Measurements from ENCODE around the gene MAP3K19. TPM values are rescaled to one million over a fixed set of nuclear protein-coding genes. Genes with fewer than 3 reads are reported as not detected.
"Not testable (repeated sequence)": the region's sequence is repeated elsewhere in the genome, so short reads cannot be mapped to it uniquely, and the experiment has no call there.

The MAP3K19 gene
- polyA plus RNA-seq, 1 donor (not counting 4 experiments of a cell fraction or from before 2014, with no cell fraction given): not detected

DNA sequence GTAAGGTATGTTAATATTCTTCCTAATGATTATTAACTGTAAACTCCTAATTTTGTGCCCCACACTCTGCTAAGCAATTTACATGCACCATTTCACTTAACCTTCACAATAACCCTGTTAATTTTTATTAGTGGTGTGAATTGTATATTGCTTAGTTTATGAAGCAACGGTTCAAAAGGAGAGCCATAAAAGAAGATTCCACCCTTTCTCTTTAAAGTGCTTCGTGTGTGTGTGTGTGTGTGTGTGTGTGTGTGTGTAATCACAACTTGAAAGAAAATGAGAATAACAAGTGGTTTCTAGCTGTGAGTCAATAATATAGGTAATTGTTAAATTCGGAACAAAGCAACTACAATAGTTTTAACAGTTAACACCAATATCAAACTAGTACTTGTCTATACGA lies 68.0 kb downstream of the MAP3K19 start:
- no peaks in the 10 kb centered on the region for H3K9me1 ChIP-seq (ENCODE audit: control insufficient read depth, extremely low read depth, insufficient read depth, low read length)
- H3K4me2 ChIP-seq (ENCODE audit: control insufficient read depth, extremely low read depth, insufficient read depth, low read depth, low read length): no peak overlapping the region
- peaks cover 4% of the 10 kb centered on the region for H3K27me3 ChIP-seq (ENCODE audit: control insufficient read depth, extremely low read depth, insufficient read depth, low read length)
- FAIRE-seq (no peak), DNase-seq (ENCODE audit: low read depth, low spot score) (no peak)
- H3K4me1 ChIP-seq (ENCODE audit: control insufficient read depth, extremely low read depth, insufficient read depth, low read length): no peaks in the 10 kb centered on the region
- no peaks in the 10 kb centered on the region for H3K36me3 ChIP-seq (ENCODE audit: control insufficient read depth in 2 of 2, extremely low read depth in 1 of 2, insufficient read depth in 2 of 2, low read length in 2 of 2)
- no peak overlapping the region for H2AFZ ChIP-seq (ENCODE audit: control insufficient read depth, low read length)
- H3K9ac ChIP-seq (ENCODE audit: control insufficient read depth, extremely low read depth, insufficient read depth, low read length): no peak overlapping the region
- H3K4me3 ChIP-seq (ENCODE audit: control insufficient read depth in 2 of 3, extremely low read depth in 1 of 3, insufficient read depth in 2 of 3, low read depth in 1 of 3, low read length in 3 of 3): no peak overlapping the region
- no peaks in the 10 kb centered on the region for H3K9me3 ChIP-seq (ENCODE audit: control insufficient read depth, low read depth, low read length)
- no peaks in the 10 kb centered on the region for H4K20me1 ChIP-seq (ENCODE audit: control insufficient read depth, extremely low read depth, insufficient read depth, low read length)
- H3K27ac ChIP-seq (ENCODE audit: control insufficient read depth, insufficient read depth, low read length): no peak overlapping the region
- TF ChIP-seq EZH2 (IDR thresholded peaks at IDR 0.05; ENCODE audit: low read length): no peak
- TF ChIP-seq, protein P1, sequence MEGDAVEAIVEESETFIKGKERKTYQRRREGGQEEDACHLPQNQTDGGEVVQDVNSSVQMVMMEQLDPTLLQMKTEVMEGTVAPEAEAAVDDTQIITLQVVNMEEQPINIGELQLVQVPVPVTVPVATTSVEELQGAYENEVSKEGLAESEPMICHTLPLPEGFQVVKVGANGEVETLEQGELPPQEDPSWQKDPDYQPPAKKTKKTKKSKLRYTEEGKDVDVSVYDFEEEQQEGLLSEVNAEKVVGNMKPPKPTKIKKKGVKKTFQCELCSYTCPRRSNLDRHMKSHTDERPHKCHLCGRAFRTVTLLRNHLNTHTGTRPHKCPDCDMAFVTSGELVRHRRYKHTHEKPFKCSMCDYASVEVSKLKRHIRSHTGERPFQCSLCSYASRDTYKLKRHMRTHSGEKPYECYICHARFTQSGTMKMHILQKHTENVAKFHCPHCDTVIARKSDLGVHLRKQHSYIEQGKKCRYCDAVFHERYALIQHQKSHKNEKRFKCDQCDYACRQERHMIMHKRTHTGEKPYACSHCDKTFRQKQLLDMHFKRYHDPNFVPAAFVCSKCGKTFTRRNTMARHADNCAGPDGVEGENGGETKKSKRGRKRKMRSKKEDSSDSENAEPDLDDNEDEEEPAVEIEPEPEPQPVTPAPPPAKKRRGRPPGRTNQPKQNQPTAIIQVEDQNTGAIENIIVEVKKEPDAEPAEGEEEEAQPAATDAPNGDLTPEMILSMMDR (optimal IDR thresholded peaks at IDR 0.05 in 1 of 3, IDR thresholded peaks at IDR 0.05 in 1 of 3, conservative IDR thresholded peaks at IDR 0.05 in 1 of 3; ENCODE audit: extremely low read depth in 1 of 3, insufficient read depth in 2 of 3, low read length in 3 of 3): no peak
- H3K79me2 ChIP-seq (ENCODE audit: control insufficient read depth, insufficient read depth, low read length): no peaks in the 10 kb centered on the region
- dilution Hi-C loops (cut with MboI; ENCODE audit: extremely low pct_ligation_motif_present, low sequenced_read_pairs): no loop called here

DNA sequence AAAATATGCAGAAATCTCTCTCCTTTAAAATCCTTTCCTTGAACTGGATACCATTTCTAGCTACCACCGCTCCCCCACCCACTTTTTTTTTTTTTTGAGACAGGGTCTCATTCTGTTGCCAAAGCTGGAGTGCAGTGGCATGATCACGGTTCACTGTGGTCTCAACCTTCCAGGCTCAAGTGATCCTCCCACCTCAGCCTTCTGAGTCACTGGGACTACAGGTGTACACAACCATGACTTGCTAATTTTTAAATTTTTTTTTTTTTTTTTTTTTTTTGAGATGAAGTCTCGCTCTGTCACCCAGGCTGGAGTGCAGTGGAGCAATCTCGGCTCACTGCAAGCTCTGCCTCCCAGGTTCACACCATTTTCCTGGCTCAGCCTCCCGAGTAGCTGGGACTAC lies 70.1 kb downstream of the MAP3K19 start:
- H3K4me1 ChIP-seq (ENCODE audit: control insufficient read depth, extremely low read depth, insufficient read depth, low read length); FAIRE-seq; H3K9me1 ChIP-seq (ENCODE audit: control insufficient read depth, extremely low read depth, insufficient read depth, low read length); H3K27ac ChIP-seq (ENCODE audit: control insufficient read depth, insufficient read depth, low read length); H3K9me3 ChIP-seq (ENCODE audit: control insufficient read depth, low read depth, low read length); H3K27me3 ChIP-seq (ENCODE audit: control insufficient read depth, extremely low read depth, insufficient read depth, low read length); H3K4me3 ChIP-seq (ENCODE audit: control insufficient read depth in 2 of 3, extremely low read depth in 1 of 3, insufficient read depth in 2 of 3, low read depth in 1 of 3, low read length in 3 of 3); H3K79me2 ChIP-seq (ENCODE audit: control insufficient read depth, insufficient read depth, low read length); H3K9ac ChIP-seq (ENCODE audit: control insufficient read depth, extremely low read depth, insufficient read depth, low read length); H3K4me2 ChIP-seq (ENCODE audit: control insufficient read depth, extremely low read depth, insufficient read depth, low read depth, low read length); H2AFZ ChIP-seq (ENCODE audit: control insufficient read depth, low read length); H3K36me3 ChIP-seq (ENCODE audit: control insufficient read depth in 2 of 2, extremely low read depth in 1 of 2, insufficient read depth in 2 of 2, low read length in 2 of 2); DNase-seq (ENCODE audit: low read depth, low spot score); H4K20me1 ChIP-seq (ENCODE audit: control insufficient read depth, extremely low read depth, insufficient read depth, low read length); dilution Hi-C loops (cut with MboI; ENCODE audit: extremely low pct_ligation_motif_present, low sequenced_read_pairs): not testable (repeated sequence)

DNA sequence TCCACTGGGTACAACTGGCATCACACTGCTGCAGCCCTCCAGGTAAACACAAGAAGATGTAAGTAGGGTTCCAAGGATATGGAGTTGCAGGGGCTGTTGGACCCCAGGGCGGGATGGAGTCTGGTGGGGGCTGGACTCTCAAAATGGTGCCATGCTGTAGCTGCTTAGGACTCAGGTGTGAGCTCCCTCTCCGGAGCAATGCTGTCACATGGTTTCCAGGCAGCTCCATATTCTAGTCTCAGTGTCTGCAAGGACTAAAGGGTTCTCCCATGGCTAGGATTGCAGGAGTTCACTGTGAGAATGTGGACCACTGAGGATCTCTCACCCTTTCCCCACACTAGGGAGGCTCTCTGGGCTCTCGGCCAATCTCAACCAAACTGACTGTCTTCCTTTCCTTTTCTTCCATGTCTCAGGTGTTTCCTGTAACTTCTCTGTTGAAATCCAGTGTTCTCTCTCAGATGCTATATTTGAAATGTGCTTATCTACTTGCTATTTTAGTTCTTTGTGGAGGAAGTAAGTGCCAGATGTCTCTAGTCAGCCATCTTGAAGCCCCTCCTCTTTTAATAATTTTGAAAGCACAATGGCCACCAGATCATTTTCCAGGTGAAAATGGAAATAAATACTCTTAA lies 71.1 kb downstream of the MAP3K19 start:
- Histone ChIP-seq H3K9me1 (ENCODE audit: control insufficient read depth, extremely low read depth, insufficient read depth, low read length) (no peaks in the 10 kb centered on the region), H3K4me1 (ENCODE audit: control insufficient read depth, extremely low read depth, insufficient read depth, low read length) (no peaks in the 10 kb centered on the region), H3K79me2 (ENCODE audit: control insufficient read depth, insufficient read depth, low read length) (no peaks in the 10 kb centered on the region), H3K36me3 (ENCODE audit: control insufficient read depth in 2 of 2, extremely low read depth in 1 of 2, insufficient read depth in 2 of 2, low read length in 2 of 2) (no peaks in the 10 kb centered on the region), H2AFZ (ENCODE audit: control insufficient read depth, low read length) (no peak overlapping the region), H3K27me3 (ENCODE audit: control insufficient read depth, extremely low read depth, insufficient read depth, low read length) (peaks cover 4% of the 10 kb centered on the region), H3K4me2 (ENCODE audit: control insufficient read depth, extremely low read depth, insufficient read depth, low read depth, low read length) (no peak overlapping the region), H3K9ac (ENCODE audit: control insufficient read depth, extremely low read depth, insufficient read depth, low read length) (no peak overlapping the region), H3K4me3 (ENCODE audit: control insufficient read depth in 2 of 3, extremely low read depth in 1 of 3, insufficient read depth in 2 of 3, low read depth in 1 of 3, low read length in 3 of 3) (no peak overlapping the region), H3K9me3 (ENCODE audit: control insufficient read depth, low read depth, low read length) (no peaks in the 10 kb centered on the region), H3K27ac (ENCODE audit: control insufficient read depth, insufficient read depth, low read length) (no peak overlapping the region), H4K20me1 (ENCODE audit: control insufficient read depth, extremely low read depth, insufficient read depth, low read length) (no peaks in the 10 kb centered on the region)
- TF ChIP-seq, protein P1 (optimal IDR thresholded peaks at IDR 0.05 in 1 of 3, IDR thresholded peaks at IDR 0.05 in 1 of 3, conservative IDR thresholded peaks at IDR 0.05 in 1 of 3; ENCODE audit: extremely low read depth in 1 of 3, insufficient read depth in 2 of 3, low read length in 3 of 3): no peak
- TF ChIP-seq EZH2 (IDR thresholded peaks at IDR 0.05; ENCODE audit: low read length): no peak
- FAIRE-seq (no peak), DNase-seq (ENCODE audit: low read depth, low spot score) (no peak)
- dilution Hi-C loops (cut with MboI; ENCODE audit: extremely low pct_ligation_motif_present, low sequenced_read_pairs): no loop called here
